ENCODE measurements around the gene LASP1.
"Not testable (repeated sequence)": the region's sequence is repeated elsewhere in the genome, so short reads cannot be mapped to it uniquely, and the experiment has no call there.

Gene LASP1

DNA sequence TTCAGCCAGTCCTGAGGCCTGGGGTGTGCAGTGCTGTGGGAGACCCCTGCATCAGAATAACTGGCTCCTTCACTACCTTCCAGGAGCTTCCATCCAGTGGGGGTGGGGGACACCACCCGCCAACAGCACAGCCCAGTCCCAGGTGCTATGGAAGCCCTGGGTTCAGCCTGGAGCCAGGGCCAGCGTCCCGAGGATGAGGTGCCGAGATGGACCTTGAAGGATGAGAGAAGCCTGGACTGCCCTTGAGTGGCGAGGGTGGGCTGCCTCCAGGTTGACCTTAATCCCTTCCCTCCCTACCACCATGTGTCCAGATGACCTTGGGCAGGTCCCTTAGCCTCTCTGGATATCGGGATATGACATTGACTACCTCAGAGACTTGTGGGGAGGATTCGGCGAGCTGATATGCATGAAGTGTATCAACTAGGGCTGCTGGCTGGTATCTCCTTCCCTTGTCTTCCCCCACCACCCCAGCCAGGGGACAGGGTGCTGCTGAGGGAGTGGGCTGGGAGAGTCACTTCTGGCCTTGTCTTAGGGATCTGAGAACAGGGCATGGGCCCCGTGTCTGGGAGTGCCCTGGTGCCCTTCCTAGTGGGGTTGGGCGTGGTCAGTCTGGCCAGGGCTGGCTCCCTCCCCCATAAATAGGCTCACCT is 41.3 kb downstream of the LASP1 start:
- FAIRE-seq, result no peak

DNA sequence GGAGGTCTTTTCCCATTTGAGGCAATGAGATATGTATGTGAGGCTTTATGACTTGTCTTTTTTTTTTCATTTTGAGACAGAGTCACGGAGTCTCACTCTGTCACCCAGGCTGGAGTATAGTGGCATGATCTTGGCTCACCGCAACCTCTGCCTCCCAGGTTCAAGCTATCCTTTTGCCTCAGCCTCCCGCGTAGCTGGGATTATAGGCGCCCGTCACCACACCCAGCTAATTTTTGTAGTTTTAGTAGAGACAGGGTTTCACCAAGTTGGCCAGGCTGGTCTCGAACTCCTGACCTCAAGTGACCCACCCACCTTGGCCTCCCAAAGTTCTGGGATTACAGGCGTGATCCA is 41.8 kb downstream of the LASP1 start:
- not testable (repeated sequence) for FAIRE-seq

DNA sequence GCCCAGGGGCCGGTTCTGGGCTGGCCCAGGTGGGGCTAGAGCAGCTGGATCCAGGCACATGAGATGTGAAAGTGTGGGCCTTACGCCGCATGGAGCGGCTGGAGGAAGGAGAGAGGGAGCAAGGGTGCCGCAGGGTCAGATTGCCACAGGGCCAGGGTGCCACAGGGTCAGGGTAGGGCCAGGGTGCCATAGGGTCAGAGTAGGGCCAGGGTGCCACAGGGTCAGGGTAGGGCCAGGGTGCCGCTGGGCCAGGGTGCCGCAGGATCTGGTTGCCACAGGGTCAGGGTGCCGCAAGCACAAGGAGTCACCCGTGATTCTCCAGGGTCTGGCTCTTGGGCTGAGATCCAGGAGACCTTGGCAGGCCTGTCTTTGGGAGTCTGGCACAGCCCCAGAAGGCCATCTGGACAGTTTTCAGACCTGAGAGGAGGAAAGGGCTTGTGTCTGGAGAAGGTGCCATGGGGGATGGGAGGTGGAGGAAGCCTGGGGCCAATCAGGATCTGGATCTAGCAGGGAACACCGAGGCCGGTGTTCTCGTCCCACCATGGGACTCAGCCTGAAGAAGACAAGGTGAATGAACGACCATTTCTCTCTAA is 42.5 kb downstream of the LASP1 start:
- FAIRE-seq, result no peak

DNA sequence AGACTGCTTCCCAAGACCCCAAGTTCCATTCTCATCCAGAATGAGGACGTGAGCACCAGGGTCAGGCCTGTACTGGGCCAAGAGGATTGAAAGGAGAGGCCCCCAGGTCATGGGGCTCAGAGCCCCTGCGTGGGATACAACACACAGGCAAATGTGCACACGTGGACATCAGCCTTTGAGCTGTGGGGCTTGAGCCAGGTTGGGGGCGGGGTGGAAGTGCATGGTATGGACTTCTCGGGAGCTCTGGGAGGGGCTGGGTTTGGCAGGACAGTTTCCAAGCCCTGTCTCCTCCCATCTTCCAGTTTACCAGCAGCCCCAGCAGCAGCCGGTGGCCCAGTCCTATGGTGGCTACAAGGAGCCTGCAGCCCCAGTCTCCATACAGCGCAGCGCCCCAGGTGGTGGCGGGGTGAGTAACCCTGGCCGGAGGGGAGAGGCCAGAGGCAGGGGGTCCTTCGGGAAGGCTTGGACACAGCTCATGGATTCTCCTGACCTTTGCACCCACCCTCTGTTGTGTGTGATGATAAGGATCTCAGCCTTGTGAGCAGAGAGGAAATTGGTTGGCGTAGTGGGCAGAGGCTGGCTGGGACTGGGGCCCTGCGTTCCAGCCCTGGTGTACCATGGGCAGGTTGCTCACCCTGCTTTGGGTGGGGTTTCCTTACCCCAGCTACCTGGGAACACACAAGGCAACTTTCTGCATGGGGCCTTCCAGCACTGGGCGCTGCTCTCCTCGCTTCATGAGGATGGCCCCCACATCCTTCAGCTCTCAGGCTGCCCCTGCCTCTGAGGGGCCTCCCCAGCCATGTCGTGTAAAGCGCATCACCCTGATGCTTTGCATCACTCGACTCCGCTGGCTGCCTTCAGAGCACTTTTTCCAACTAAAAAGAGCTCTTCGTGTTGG is 45.1 kb downstream of the LASP1 start:
- FAIRE-seq, result no peak

DNA sequence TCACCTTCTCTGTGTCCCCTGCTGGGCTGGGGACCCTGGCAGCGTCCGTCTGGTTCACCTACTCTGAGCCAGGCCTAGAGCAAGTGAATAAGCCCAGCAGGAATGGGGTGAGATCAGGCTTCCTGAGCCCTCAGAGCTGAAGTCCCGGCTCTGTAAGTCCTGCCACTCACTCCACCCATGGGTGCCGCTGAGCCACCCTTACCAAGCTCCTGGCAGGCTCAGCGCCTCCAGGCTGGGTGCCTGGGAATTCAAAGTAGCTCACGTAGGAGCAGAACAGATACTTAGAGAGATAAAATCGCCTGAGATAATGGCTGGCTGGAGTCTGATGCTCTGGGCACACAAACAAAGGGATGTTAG is 45.8 kb downstream of the LASP1 start:
- no peak for FAIRE-seq

DNA sequence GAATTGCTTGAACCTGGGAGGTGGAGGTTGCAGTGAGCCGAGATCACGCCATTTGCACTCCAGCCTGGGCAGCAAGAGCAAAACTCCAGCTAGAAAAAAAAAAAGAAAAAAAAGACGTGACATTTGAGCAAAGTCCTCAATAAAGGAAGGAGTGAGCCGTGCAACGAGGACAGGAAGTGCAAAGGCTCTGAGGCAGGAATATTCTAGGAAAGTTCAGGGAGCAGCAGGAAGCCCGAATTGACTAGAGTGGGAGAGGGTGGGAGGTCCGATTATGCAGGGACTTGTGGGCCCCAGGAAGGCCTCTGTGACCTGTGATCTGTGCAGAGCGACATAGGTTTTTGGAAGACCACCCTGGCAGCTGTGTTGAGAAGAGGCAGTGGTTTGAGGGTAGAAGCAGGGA is 46.9 kb downstream of the LASP1 start:
- FAIRE-seq, result no peak

DNA sequence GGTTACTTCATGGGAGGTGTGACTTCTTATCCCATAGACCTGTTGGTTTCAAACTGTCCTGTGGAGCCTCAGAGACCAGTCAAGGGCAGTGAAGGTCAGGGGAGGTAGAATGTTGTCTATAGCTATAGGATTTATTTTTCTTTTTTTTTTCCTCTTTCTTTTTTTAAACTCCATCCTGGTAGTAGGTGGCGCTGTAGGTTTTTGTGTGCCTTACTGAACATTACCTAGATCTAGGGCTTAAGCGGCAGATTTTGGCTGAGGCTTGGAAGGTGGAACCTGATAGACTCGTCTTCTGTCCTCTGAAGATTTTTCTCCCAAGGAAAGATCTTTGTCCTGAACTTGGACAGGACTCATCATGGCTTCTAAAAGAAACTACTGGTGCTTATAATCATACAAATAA is 47.4 kb downstream of the LASP1 start:
- FAIRE-seq, result no peak

DNA sequence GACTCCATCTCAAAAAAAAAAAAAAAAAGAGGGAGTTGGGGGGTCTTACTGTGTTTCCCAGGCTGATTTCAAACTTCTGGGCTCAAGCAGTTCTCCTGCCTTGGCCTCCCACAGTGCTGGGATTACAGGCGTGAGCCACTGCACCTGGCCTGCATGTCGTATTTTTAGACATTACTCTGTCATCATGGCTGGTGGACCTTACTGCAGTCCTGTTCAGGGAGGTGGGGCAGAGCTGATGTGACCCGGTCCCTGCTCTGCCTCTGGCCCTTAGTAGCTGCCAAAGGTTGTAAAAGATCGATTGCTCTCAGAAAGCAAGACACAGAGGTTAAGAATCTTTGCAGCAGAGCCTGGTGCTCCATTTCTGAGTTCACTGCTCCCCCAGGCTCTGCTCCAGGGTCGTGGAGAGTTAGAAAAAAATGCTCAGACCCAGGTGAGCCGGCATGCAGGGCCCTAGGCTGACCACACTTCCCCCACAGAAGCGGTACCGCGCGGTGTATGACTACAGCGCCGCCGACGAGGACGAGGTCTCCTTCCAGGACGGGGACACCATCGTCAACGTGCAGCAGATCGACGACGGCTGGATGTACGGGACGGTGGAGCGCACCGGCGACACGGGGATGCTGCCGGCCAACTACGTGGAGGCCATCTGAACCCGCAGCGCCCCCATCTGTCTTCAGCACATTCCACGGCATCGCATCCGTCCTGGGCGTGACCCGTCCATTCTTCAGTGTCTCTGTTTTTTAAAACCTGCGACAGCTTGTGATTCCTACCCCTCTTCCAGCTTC is 48.5 kb downstream of the LASP1 start:
- no peak for FAIRE-seq

DNA sequence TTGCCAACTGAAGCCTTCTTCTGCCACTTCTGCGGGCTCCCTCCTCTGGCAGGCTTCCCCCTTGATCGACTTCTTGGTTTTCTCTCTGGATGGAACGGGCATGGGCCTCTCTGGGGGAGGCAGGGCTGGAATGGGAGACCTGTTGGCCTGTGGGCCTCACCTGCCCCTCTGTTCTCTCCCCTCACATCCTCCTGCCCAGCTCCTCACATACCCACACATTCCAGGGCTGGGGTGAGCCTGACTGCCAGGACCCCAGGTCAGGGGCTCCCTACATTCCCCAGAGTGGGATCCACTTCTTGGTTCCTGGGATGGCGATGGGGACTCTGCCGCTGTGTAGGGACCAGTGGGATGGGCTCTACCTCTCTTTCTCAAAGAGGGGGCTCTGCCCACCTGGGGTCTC is 49.1 kb downstream of the LASP1 start:
- FAIRE-seq, result no peak

DNA sequence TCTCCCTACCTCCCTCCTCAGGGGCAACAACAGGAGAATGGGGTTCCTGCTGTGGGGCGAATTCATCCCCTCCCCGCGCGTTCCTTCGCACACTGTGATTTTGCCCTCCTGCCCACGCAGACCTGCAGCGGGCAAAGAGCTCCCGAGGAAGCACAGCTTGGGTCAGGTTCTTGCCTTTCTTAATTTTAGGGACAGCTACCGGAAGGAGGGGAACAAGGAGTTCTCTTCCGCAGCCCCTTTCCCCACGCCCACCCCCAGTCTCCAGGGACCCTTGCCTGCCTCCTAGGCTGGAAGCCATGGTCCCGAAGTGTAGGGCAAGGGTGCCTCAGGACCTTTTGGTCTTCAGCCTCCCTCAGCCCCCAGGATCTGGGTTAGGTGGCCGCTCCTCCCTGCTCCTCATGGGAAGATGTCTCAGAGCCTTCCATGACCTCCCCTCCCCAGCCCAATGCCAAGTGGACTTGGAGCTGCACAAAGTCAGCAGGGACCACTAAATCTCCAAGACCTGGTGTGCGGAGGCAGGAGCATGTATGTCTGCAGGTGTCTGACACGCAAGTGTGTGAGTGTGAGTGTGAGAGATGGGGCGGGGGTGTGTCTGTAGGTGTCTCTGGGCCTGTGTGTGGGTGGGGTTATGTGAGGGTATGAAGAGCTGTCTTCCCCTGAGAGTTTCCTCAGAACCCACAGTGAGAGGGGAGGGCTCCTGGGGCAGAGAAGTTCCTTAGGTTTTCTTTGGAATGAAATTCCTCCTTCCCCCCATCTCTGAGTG is 49.6 kb downstream of the LASP1 start:
- FAIRE-seq, result no peak

DNA sequence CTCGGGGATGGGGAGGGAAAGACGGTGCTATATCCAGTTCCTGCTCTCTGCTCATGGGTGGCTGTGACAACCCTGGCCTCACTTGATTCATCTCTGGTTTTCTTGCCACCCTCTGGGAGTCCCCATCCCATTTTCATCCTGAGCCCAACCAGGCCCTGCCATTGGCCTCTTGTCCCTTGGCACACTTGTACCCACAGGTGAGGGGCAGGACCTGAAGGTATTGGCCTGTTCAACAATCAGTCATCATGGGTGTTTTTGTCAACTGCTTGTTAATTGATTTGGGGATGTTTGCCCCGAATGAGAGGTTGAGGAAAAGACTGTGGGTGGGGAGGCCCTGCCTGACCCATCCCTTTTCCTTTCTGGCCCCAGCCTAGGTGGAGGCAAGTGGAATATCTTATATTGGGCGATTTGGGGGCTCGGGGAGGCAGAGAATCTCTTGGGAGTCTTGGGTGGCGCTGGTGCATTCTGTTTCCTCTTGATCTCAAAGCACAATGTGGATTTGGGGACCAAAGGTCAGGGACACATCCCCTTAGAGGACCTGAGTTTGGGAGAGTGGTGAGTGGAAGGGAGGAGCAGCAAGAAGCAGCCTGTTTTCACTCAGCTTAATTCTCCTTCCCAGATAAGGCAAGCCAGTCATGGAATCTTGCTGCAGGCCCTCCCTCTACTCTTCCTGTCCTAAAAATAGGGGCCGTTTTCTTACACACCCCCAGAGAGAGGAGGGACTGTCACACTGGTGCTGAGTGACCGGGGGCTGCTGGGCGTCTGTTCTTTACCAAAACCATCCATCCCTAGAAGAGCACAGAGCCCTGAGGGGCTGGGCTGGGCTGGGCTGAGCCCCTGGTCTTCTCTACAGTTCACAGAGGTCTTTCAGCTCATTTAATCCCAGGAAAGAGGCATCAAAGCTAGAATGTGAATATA is 50.8 kb downstream of the LASP1 start:
- no peak for FAIRE-seq

DNA sequence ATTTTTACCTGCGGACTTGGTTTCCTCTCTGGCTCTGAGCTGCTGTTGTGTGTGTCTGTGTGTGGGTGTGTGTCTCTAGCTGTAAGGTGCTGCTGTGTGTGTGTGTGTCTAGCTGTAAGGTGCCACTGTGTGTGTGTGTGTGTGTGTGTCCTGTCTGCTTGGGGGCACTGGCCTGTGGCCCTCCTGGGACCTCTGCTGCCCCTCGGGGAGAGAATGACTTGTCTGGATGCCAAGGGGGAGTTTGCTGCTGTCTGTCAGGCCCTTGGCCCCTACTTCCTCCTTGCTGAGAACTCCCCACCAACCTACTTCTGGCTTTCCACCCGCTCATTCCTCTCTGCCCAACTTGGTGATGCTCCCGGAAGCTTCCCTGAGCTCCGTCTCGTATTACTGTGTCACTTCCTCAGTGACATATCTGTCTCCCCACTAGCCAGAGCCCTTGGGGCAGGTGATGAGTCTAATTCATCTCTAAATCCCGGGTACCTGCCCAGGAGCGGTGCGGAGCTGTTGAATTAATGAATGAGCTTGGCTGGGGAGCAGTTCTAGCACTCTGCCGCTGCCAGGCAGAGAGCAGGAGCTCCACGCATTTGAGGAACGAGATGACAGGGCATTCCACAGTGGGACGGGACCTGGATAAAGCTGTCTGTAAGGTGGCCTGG is 52.0 kb downstream of the LASP1 start:
- no peak for FAIRE-seq

DNA sequence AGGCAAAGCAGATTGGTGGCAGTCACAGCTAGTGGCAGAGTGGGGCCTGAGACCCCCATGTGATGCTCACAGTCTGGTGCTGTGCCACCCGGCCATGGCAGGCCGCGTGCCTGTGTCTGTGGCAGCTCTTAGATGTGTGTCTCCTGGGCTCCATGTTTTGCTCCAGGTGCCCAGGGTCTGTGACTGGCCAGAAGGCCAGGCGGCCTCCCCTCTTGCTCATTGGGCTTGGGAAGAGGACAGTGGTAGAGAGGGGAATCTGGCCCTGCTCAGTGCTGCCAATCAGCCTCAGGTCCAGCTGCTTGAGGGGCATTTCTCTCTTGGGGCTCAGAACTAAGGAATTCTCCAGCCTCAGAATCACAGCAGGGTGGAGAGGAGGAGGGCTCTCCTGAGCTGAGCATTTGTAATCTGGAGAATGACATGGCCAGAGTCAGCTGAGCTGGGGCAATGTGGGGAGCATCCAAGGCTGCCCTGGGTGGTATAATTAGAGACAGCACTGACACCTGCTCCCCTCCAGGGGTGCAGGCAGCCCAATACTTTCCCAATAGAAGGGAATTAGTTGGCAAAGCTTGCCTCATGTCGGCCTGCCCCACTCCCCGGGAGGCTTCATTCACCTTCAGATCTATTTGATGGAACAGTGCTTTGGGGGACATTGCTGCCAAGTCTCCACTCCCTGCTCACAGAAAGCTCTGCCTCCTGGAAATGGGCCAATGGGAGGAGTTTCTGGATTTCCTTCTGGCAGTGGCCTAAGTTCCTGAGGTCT is 52.9 kb downstream of the LASP1 start:
- no peak for FAIRE-seq

DNA sequence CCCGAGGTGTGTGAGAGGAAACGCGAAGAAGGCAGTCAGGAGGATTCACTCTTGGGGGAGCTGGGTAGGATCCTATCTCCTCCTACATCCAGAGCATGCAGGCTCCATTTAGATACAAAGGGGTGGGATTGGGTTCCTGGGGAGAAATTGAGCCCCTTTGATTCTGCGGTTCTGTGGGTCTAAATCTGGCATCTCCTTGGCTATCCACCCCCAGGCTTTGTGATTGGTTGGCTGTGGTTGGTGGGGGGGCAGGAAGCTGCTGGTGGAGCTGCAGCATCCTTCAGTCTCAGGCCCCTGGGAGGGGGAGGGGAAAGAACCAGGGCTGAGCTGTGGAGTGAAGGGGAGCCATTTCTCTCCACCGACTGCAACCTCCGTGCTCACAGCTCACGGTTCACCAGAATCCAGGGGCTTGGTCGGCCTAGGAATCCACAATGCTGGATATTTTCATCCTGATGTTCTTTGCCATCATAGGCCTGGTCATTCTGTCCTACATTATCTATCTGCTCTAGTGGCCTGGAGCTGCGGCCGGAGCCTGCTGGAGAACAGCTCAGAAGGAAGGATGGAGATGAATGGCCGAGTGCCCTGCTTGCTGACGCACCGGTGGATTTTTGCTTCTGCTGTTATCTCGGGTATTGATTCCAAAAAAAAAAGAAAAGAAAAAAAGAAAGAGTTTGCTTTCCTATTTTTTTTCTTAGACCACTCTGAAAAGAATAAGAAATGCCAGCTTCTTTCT is 55.6 kb downstream of the LASP1 start, which contains the start of gene LASP1NB:
Gene LASP1NB (plus strand): TSS at position 352 of the 733 bp plus-strand sequence.
- FAIRE-seq, result no peak

DNA sequence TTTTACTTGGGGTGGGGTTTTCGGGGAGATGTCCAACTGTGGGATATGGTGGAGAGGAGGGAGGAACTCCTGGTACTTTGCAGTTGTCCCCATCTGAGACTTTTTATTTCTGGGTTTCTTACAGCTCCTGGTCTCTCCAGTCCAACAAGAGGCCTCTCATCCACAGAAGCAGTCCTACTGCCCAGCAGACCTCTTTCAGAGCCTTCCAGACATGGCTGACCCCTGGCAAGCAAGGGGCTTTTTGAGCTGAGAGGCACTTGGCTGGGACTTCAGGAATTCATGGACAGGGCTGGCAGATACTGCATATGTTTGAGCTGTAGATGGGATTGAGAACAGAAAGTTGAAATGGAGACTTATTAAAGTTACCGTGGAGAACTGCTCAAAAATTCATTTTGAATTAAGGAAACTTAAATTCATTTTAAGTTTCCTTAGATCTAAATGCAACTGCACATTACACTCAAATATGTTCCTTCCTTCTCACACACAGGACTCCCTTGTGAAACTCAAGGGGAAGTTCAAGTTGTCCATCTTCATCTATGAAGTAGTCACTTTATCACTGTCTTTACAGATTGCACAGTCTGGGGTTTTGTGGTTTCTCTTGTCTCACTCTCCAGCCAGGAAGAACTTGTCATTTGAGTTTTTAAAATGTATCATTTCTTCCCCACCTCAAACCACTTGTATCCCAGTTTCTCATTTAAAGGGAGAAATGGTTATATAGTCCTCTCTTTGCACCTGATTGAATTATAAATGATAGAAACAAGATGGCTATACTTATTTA is 56.6 kb downstream of the LASP1 start:
- no peak for FAIRE-seq

DNA sequence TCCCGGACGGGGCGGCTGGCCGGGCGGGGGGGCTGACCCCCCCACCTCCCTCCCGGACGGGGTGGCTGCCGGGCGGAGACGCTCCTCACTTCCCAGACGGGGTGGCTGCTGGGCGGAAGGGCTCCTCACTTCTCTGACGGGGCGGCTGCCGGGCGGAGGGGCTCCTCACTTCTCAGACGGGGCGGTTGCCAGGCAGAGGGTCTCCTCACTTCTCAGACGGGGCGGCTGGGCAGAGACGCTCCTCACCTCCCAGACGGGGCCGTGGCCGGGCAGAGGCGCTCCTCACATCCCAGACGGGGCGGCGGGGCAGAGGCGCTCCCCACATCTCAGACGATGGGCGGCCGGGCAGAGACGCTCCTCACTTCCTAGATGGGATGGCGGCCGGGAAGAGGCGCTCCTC is 60.9 kb downstream of the LASP1 start:
- not testable (repeated sequence) for FAIRE-seq

DNA sequence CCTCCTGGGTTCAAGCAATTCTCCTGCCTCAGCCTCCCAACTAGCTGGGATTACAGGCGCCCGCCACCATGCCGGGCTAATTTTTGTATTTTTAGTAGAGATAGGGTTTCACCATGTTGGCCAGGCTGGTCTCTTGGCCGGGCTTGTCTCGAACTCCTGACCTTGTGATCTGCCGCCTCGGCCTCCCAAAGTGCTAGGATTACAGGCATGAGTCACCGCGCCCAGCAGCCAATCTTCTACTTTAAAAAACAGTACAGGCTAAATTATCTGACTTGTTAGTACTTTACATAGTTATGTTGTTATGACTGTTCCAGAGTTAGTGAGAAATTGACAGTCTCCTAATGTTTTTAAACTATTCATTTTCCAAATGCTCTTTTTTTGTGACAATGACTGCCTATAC is 64.1 kb downstream of the LASP1 start:
- not testable (repeated sequence) for FAIRE-seq

DNA sequence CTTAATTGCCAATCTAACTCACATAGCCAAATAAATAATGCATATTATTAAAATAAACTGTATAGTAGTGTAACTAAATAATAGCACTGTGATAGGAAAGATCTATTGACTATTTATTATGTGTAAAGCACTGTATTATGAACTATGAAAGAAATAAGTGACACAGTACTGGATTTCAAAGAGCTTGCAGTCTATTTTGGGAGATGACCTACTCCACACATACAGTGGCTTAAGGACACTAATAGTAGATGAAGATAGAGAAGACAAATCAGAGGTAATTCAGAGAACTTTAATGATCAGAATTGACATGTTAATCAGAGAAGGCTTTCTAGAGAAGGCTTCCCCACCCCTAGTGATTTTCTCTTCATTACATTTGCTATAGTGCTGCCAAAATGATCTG is 70.1 kb downstream of the LASP1 start:
- FAIRE-seq, result no peak
